ENCODE results near the gene GBX2. TPM values are rescaled to one million over a fixed set of nuclear protein-coding genes. Genes with fewer than 3 reads are reported as not detected.

GBX2 gene
- total RNA-seq, 1 experiment from 2014 or later, result 25.6 TPM

DNA sequence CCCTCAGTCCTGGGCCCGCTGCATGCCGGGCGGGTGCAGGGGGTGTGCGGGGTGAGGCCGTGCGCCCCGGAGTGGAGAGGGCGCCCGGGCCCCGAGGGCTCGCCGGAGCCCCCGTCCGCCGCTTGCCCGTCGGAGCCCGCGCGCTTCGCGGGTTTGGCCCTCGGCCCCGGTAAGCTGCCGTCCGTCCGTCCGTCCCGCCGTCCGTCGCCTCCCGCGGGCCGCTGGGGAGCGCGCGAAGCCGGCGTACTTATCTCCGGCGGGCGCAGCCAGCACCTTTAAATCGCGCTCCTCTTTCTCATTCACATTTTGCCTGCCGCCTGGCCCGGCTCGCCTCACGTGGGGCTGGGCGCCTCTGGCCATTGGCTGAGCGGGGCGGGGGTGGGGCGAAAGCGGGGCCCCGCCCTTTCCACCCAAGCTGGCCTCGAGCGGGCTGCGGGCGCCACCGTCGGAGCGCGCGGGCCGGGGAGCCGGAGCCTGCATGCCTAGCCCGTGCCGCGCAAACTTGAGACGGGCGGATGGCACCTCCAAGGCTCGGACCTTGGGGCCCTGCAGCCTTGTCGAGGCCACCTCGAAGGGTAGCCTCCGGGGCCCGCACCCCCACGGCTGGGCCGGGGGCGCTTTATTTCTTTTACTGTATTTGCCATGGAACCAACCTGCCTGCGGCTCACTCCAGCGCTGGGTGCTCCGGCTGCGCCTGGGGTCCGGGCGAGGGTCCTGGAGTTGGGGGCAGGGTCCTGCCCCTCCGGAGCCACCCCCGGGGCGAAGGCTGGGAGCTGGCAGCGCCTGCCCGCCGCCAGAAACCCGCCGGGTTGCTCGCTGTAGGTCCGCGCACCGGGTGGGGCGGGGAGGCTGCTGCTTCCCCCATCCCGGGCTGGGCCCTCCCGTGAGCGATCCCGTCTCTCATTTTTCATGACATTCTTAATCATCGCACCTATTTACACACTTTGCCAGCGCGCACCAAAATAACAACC lies at the start of gene GBX2 (continued):
- TF ChIP-seq FOXP4 (CRISPR knock-in tag; IDR thresholded peaks at IDR 0.05) (peak; percentile 92), CREM (CRISPR knock-in tag; IDR thresholded peaks at IDR 0.05) (0 out of 2 replicates have a peak, but pooled peaks have one; percentile 23), AR (CRISPR knock-in tag; IDR thresholded peaks at IDR 0.05) (no peak), ZBTB21 (CRISPR knock-in tag; IDR thresholded peaks at IDR 0.05; ENCODE audit: borderline replicate concordance) (no peak), FOXP1 (CRISPR knock-in tag; IDR thresholded peaks at IDR 0.05; ENCODE audit: borderline replicate concordance) (peak; percentile 86), HMGXB4 (CRISPR knock-in tag; IDR thresholded peaks at IDR 0.05) (no peak), E2F1 (CRISPR knock-in tag; IDR thresholded peaks at IDR 0.05) (no peak), SMAD3 (CRISPR knock-in tag; IDR thresholded peaks at IDR 0.05; ENCODE audit: borderline replicate concordance) (no peak), RORB (CRISPR knock-in tag; IDR thresholded peaks at IDR 0.05) (no peak), ELF4 (CRISPR knock-in tag; IDR thresholded peaks at IDR 0.05; ENCODE audit: low read depth) (0 out of 2 replicates have a peak, but pooled peaks have one; percentile 58), TP53 (CRISPR knock-in tag; IDR thresholded peaks at IDR 0.05) (peak; percentile 71; the same call in 1 of the 2 replicates), EMX1 (CRISPR knock-in tag; IDR thresholded peaks at IDR 0.05) (no peak), IRF2 (CRISPR knock-in tag; IDR thresholded peaks at IDR 0.05; ENCODE audit: borderline replicate concordance, low read depth) (0 out of 2 replicates have a peak, but pooled peaks have one; percentile 43), ESRRA (CRISPR knock-in tag; IDR thresholded peaks at IDR 0.05; ENCODE audit: borderline replicate concordance) (no peak), SOX15 (CRISPR knock-in tag; IDR thresholded peaks at IDR 0.05) (no peak)
- TF ChIP-seq, protein P1, sequence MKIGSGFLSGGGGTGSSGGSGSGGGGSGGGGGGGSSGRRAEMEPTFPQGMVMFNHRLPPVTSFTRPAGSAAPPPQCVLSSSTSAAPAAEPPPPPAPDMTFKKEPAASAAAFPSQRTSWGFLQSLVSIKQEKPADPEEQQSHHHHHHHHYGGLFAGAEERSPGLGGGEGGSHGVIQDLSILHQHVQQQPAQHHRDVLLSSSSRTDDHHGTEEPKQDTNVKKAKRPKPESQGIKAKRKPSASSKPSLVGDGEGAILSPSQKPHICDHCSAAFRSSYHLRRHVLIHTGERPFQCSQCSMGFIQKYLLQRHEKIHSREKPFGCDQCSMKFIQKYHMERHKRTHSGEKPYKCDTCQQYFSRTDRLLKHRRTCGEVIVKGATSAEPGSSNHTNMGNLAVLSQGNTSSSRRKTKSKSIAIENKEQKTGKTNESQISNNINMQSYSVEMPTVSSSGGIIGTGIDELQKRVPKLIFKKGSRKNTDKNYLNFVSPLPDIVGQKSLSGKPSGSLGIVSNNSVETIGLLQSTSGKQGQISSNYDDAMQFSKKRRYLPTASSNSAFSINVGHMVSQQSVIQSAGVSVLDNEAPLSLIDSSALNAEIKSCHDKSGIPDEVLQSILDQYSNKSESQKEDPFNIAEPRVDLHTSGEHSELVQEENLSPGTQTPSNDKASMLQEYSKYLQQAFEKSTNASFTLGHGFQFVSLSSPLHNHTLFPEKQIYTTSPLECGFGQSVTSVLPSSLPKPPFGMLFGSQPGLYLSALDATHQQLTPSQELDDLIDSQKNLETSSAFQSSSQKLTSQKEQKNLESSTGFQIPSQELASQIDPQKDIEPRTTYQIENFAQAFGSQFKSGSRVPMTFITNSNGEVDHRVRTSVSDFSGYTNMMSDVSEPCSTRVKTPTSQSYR (CRISPR knock-in tag; IDR thresholded peaks at IDR 0.05), result peak; percentile 56; the same call in 1 of the 2 replicates
- TF ChIP-seq, protein P2, sequence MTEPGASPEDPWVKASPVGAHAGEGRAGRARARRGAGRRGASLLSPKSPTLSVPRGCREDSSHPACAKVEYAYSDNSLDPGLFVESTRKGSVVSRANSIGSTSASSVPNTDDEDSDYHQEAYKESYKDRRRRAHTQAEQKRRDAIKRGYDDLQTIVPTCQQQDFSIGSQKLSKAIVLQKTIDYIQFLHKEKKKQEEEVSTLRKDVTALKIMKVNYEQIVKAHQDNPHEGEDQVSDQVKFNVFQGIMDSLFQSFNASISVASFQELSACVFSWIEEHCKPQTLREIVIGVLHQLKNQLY (CRISPR knock-in tag; IDR thresholded peaks at IDR 0.05), result no peak

Data from WTC11 (cell line).